GM12864 (cell line): Measurements from ENCODE around the gene AP2B1.
A peak's percentile ranks its signal among the peaks of the same experiment; 100 is the strongest.
"Not testable (repeated sequence)": the region's sequence is repeated elsewhere in the genome, so short reads cannot be mapped to it uniquely, and the experiment has no call there.

ENCODE experiments used
- DNase-seq: peaks from one replicate; pipeline ENCODE4 v3.0.0-alpha.2; 2011; ENCODE audit warnings: low read depth
- H3K4me3 ChIP-seq: 2 replicates; pipeline ENCODE4 v1.5.1; 2011; ENCODE audit warnings: mild to moderate bottlenecking, low read depth, low read length, control low read depth
- CTCF ChIP-seq: IDR thresholded peaks from 2 replicates; pipeline ENCODE4 v1.5.1; 2011; ENCODE audit warnings: low read depth, mild to moderate bottlenecking, moderate library complexity, low read length, control low read depth, inconsistent platforms; ENCODE audit errors: missing control alignments

AP2B1 gene

DNA sequence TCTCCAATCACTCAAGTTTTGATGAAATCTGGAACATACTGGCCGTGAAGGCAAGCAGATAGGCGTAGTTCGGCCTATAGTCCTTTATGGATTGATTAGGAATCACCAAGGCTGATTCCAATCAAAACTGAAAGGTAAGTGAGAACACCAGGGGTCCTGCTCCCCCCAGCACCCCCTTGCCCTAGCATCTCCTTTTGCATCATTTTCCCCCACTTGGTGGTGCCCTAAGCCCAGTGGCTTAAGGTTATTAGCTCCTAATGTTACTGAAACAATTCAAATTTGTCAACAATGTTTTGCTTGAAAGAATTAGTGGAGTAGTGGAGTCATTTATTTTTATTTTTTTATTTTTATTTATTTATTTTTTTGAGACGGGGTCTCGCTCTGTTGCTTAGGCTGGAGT lies 31.4 kb upstream of the AP2B1 start:
- TF ChIP-seq CTCF, result peak; percentile 31
- DNase-seq, result no peak
- H3K4me3 ChIP-seq, result no peak overlapping the region

DNA sequence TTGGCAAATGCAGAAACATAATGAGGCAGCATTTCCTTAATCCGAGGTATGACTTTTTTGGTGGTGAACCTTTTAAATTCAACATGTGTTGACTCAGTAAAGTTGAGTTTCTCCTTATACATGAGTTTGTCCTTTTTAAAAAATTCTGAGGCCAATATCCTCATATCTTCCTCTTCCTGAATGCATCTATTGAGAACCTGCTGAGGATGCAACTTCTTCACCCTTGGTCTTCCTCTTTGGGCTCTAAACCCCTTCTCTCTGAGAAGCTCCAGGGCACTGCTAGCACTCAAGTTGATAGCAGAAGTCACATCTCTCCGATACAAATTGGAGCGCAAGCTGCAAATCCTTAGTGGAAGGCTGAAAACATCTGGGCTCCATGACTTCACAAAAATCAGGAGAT lies 29.8 kb upstream of the AP2B1 start:
- DNase-seq, result no peak
- TF ChIP-seq CTCF, result no peak
- no peak overlapping the region for H3K4me3 ChIP-seq

DNA sequence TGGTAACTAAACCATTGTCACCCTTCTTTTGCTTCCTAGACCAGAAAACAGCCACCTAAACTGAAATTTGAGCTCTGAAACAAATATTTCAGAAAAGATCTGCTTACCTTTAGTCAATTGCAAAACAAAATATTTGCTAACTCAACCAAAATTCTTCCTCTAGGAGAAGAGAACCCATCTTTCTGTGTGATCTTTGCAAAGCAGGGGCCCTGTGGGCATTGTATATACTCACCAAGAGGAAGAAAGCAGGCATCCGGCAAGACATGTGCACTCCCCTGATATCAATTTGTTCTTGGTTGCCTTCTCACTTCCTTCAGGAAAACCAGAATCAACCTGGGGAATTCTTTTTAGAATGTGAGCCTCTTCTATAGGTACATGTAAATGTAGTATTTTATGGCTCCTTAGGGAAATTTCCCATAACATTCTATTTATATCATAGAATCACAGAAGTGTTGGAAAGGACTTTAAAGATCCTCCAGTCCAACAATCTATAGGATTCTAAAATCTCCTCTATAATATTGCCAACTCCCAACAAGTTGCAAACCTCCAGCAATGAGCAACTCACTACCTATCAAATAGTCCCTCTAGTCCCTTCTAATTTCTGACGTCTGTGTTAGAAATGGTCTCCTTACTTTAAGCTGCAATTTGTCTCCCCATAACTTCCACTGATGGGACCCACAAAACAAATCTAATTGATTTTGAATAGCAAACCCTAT lies 27.5 kb upstream of the AP2B1 start:
- no peak for DNase-seq
- no peak overlapping the region for H3K4me3 ChIP-seq
- no peak for TF ChIP-seq CTCF

DNA sequence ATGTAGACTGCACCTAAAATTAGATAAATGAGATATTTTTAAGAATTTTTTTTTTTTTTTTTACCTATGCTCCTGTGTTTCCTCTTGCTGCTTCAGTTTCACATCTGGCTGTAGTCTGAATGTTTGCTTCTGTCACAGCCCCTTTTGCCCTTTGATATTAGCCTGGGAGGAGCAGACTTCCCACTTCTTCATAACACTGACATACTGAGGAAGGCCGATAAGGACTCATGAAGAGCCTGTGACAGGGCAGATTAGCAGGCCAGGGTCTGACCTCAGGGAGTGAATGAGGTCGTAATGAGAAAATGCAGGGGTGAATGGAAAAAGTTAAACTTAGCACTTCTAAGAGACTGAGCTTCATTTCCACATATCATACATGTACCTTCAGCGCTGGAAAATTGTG lies 26.4 kb upstream of the AP2B1 start, which contains the start of gene SLFN14:
Gene SLFN14 (minus strand): TSS at position 117 of the 400 bp plus-strand sequence. CDS start 2,757 bp downstream, outside the sequence.
- no peak for TF ChIP-seq CTCF
- DNase-seq, result no peak
- H3K4me3 ChIP-seq, result no peak within 1 kb of the TSS

DNA sequence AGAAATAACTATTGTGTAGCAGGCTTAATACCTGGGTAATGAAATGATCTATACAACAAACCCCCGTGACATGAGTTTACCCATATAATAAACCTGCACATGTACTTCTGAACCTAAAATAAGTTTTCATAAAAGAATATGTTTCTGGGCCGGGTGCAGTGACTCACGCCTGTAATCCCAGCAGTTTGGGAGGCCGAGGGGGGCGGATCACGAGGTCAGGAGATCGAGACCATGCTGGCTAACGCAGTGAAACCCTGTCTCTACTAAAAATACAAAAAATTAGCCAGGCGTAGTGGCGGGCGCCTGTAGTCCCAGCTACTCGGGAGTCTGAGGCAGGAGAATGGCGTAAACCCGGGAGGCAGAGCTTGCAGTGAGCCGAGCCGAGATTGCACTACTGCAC lies 23.9 kb upstream of the AP2B1 start:
- DNase-seq, H3K4me3 ChIP-seq: not testable (repeated sequence)

DNA sequence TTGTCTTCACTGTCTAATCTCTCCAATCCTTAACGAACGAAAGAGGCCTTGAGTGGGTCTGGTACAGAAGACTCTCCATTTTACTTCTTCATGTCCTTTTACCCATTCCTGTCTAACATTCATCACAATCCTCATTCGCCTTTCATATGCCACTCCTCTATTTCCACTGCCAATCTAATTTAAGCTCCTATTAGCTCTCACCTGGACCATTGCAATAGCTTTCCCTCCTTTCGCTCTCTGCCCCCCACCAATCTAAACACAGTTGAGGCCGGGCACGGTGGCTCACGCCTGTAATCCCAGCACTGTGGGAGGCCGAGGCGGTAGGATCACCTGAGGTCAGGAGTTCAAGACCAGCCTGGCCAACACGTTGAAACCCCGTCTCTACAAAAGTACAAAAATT lies 20.2 kb upstream of the AP2B1 start:
- H3K4me3 ChIP-seq, result peak overlapping the region; percentile 92; the same call in 1 of the 2 replicates
- DNase-seq, result no peak
- TF ChIP-seq CTCF, result no peak

- peak overlapping the region; percentile 92 for H3K4me3 ChIP-seq
- no peak for TF ChIP-seq CTCF
- DNase-seq, result no peak
Measured at GRCh38 chr17:35568561-35568960, 18.6 kb upstream of the AP2B1 start.
